Endothelial cell of umbilical vein (primary cell): ENCODE data around the gene ZIC2. TPM values are rescaled to one million over a fixed set of nuclear protein-coding genes. Genes with fewer than 3 reads are reported as not detected.

Source experiments
- BruUV-seq: library from RNA; stranded (reverse); fragments of 400-500 nt; replicated peaks from 2 replicates; lab custom pipeline; 2021; lab: Mats Ljungman, UMichigan
- CTCF ChIA-PET: fragments of 300-600, 350-600 bp; sonication (Branson Sonifier 250); formaldehyde crosslinking; loops from one replicate; lab custom pipeline; 2021; ENCODE audit warnings: antibody characterized with exemption, inconsistent platforms; lab: Charles Lee
- POLR2A ChIA-PET: fragments of 300-600, 350-600 bp; sonication (Branson Sonifier 250); formaldehyde crosslinking; loops from one replicate; lab custom pipeline; 2021; ENCODE audit warnings: antibody characterized with exemption, inconsistent platforms; lab: Charles Lee
- DNase-seq: peaks from one replicate; pipeline ENCODE4 v3.0.0-alpha.2; 2011; ENCODE audit warnings: low read depth, low spot score
- FAIRE-seq: peaks from 2 replicates; lab custom pipeline; 2011; peaks lifted over from hg19 to GRCh38; lab: Jason Lieb, UNC
- H2AFZ ChIP-seq: 2 replicates; pipeline ENCODE4 v1.6.0; 2012; ENCODE audit warnings: low read depth, low read length, control low read depth, inconsistent platforms
- H3K27ac ChIP-seq: 2 replicates; pipeline ENCODE4 v1.5.1; 2011; ENCODE audit warnings: low read depth, mild to moderate bottlenecking, control low read depth, low read length, moderate library complexity; ENCODE audit not compliant: insufficient read depth
- H3K27me3 ChIP-seq, 2 experiments: 2 replicates each; pipeline versions ENCODE4 v1.6.0 to v1.6.1; 2011; ENCODE audit warnings: low read length in 2 of 2, mixed read lengths in 1 of 2; ENCODE audit not compliant: control insufficient read depth in 2 of 2, insufficient read depth in 2 of 2
- H3K36me3 ChIP-seq, 2 experiments: 2 replicates in 1 of 2; 3 replicates in 1 of 2; pipeline ENCODE4 v1.5.1; 2011; ENCODE audit warnings: low read length in 2 of 2, mild to moderate bottlenecking in 1 of 2, moderate library complexity in 1 of 2; ENCODE audit not compliant: control insufficient read depth in 2 of 2, insufficient read depth in 2 of 2; ENCODE audit errors: extremely low read depth in 1 of 2
- H3K4me1 ChIP-seq: 3 replicates; pipeline ENCODE4 v1.5.1; 2011; ENCODE audit warnings: mild to moderate bottlenecking, low read length; ENCODE audit not compliant: control insufficient read depth, insufficient read depth; ENCODE audit errors: extremely low read depth
- H3K4me2 ChIP-seq: 2 replicates; pipeline ENCODE4 v1.6.1; 2011; ENCODE audit warnings: low read length, control low read depth, mixed read lengths; ENCODE audit not compliant: insufficient read depth
- H3K4me3 ChIP-seq, 3 experiments: fragments of 200-600 bp in 1 of 3; sonication (generic), shearing (Covaris generic) in 1 of 3; replicated peaks in 1 of 3; 2 replicates each; pipeline ENCODE4 v1.5.1; 2011 to 2016; ENCODE audit warnings: control low read depth in 3 of 3, low read length in 3 of 3, mild to moderate bottlenecking in 2 of 3, inconsistent platforms in 1 of 3, low read depth in 1 of 3, moderate library complexity in 1 of 3; ENCODE audit not compliant: insufficient read depth in 1 of 3
- H3K79me2 ChIP-seq: 2 replicates; pipeline ENCODE4 v1.6.0; 2012; ENCODE audit warnings: low read length, inconsistent platforms; ENCODE audit not compliant: control insufficient read depth, insufficient read depth
- H3K9ac ChIP-seq: replicated peaks from 2 replicates; pipeline ENCODE3; 2011; ENCODE audit warnings: low read length, control low read depth; ENCODE audit not compliant: insufficient read depth; ENCODE audit errors: extremely low read depth
- H3K9me1 ChIP-seq: replicated peaks from 3 replicates; pipeline ENCODE4 v1.6.0; 2011; ENCODE audit warnings: mild to moderate bottlenecking, low read length; ENCODE audit not compliant: control insufficient read depth, insufficient read depth; ENCODE audit errors: extremely low read depth
- H3K9me3 ChIP-seq: replicated peaks from 2 replicates; pipeline ENCODE4 v1.5.1; 2012; ENCODE audit warnings: low read length, inconsistent platforms; ENCODE audit not compliant: control insufficient read depth, insufficient read depth
- H4K20me1 ChIP-seq: replicated peaks from 2 replicates; pipeline ENCODE3; 2011; ENCODE audit warnings: mild to moderate bottlenecking, low read length; ENCODE audit not compliant: control insufficient read depth, insufficient read depth; ENCODE audit errors: extremely low read depth
- CTCF ChIP-seq, 2 donors: IDR thresholded peaks; 1 replicate in 1 of 2; 2 replicates in 1 of 2; pipeline ENCODE4 v1.5.1; 2011; ENCODE audit warnings: low read length in 2 of 2, mild to moderate bottlenecking in 2 of 2, moderate library complexity in 2 of 2, control low read depth in 1 of 2, inconsistent platforms in 1 of 2, low read depth in 1 of 2; ENCODE audit not compliant: insufficient read depth in 1 of 2; ENCODE audit errors: extremely low read depth in 1 of 2
- EZH2 ChIP-seq: IDR thresholded peaks from 2 replicates; pipeline ENCODE4 v1.6.1; 2012; ENCODE audit warnings: borderline replicate concordance, low read depth, mild to moderate bottlenecking, moderate library complexity, low read length, inconsistent platforms; ENCODE audit not compliant: severe bottlenecking
- FOS ChIP-seq: IDR thresholded peaks from 2 replicates; pipeline ENCODE4 v1.6.1; 2011; ENCODE audit warnings: mild to moderate bottlenecking, low read length, moderate library complexity, borderline replicate concordance; ENCODE audit not compliant: insufficient read depth
- GATA2 ChIP-seq: IDR thresholded peaks from 2 replicates; pipeline ENCODE4 v1.7.0; 2011; ENCODE audit warnings: low read depth, mild to moderate bottlenecking, moderate library complexity, mixed read lengths, low read length; ENCODE audit not compliant: insufficient read length, insufficient read depth
- JUN ChIP-seq: IDR thresholded peaks from 2 replicates; pipeline ENCODE4 v1.6.1; 2011; ENCODE audit warnings: borderline replicate concordance, low read depth; ENCODE audit not compliant: insufficient read length, insufficient read depth
- MAX ChIP-seq: IDR thresholded peaks from 2 replicates; pipeline ENCODE4 v1.6.1; 2011; ENCODE audit not compliant: insufficient read depth, insufficient read length
- MYC ChIP-seq: IDR thresholded peaks from one replicate; pipeline ENCODE4 v1.6.1; 2011; ENCODE audit warnings: mild to moderate bottlenecking, low read depth, low read length
- POLR2A ChIP-seq: IDR thresholded peaks from 2 replicates; pipeline ENCODE4 v1.6.1; 2012; ENCODE audit warnings: low read depth, mild to moderate bottlenecking, control low read depth, low read length
- POLR2AphosphoS5 ChIP-seq: IDR thresholded peaks from 2 replicates; pipeline ENCODE4 v1.6.1; 2012; ENCODE audit warnings: low read depth, mild to moderate bottlenecking, control low read depth, low read length, moderate library complexity; ENCODE audit not compliant: insufficient read depth
- dilution Hi-C: fragments of 300-500 bp; cut with MboI; formaldehyde crosslinking; loops from one replicate; pipeline ENCODE4 v1.15.0; 2019; ENCODE audit warnings: low sequenced_read_pairs; ENCODE audit not compliant: extremely low pct_ligation_motif_present
- intact Hi-C: fragments of 100-400 bp; cut with micrococcal nuclease; formaldehyde crosslinking; loops from one replicate; pipeline ENCODE4 v1.10.0; 2022
- polyA plus RNA-seq, 4 experiments: library from polyadenylated mRNA; depleted of rRNA in 3 of 4; stranded (reverse) in 3 of 4; unstranded in 1 of 4; fragments of >200 nt; gene quantifications; 2 replicates each; pipeline versions ENCODE4 v1.2.1 to v1.2.3, GENCODE V29; 2011 to 2012; ENCODE audit warnings: missing spikeins in 1 of 4
- total RNA-seq: library from RNA; stranded (reverse); gene quantifications from 2 replicates; pipeline ENCODE4 v1.2.3, GENCODE V29; 2021

Gene ZIC2
- total and polyA plus RNA-seq, 2 donors (not counting 3 experiments of a cell fraction or from before 2014, with no cell fraction given), result 0.03 TPM; not detected in 1

GRCh38 chr13:99963816-99964339 lies 17.7 kb upstream of the ZIC2 start:
- POLR2A ChIA-PET, result no interaction called here

More at GRCh38 chr13:99963816-99964339, 17.7 kb upstream of the ZIC2 start:
- Histone ChIP-seq H3K4me2 (no peak overlapping the region), H2AFZ (no peak overlapping the region), H3K4me1 (peaks cover 7% of the 10 kb centered on the region), H3K4me3 (no peak overlapping the region), H3K9ac (no peak overlapping the region), H3K9me3 (no peaks in the 10 kb centered on the region), H4K20me1 (no peaks in the 10 kb centered on the region), H3K27ac (no peak overlapping the region), H3K79me2 (no peaks in the 10 kb centered on the region), H3K27me3 (peaks cover 64 to 92% of the 10 kb centered on the region in 2 experiments), H3K9me1 (no peaks in the 10 kb centered on the region), H3K36me3 (no peaks in the 10 kb centered on the region)
- intact Hi-C loops (loop anchor here (10.0 kb wide), 1 partner anchor 309 kb away; no protein-coding TSS in a partner anchor), dilution Hi-C loops (no loop called here)
- TF ChIP-seq MAX, result no peak
- no peak for TF ChIP-seq MYC
- TF ChIP-seq CTCF (IDR thresholded peaks at IDR 0.05; ENCODE audit: extremely low read depth in 1 of 2, insufficient read depth in 1 of 2, low read depth in 1 of 2, low read length in 2 of 2), result no peak
- no peak for TF ChIP-seq POLR2AphosphoS5
- TF ChIP-seq POLR2A, result no peak
- TF ChIP-seq EZH2, result no peak
- no peak for TF ChIP-seq GATA2
- no peak for TF ChIP-seq FOS
- TF ChIP-seq JUN, result no peak
- DNase-seq (no peak), FAIRE-seq (no peak)
- CTCF ChIA-PET, result interaction anchor here (1.1 kb wide), 2 partner anchors 48 to 271 kb away, joined by 3 to 6 read pairs; no protein-coding TSS in a partner anchor
- BruUV-seq, result no TSS peak
